GM10847 (cell line): Measurements from ENCODE around the gene DDX18.

Experiments used
- POLR2A ChIP-seq: IDR thresholded peaks from 2 replicates; pipeline ENCODE4 v1.6.1; 2011; ENCODE audit not compliant: insufficient read length; ENCODE audit errors: extremely low read depth

DDX18 gene

GRCh38 chr2:117859532-117859911, 45.0 kb downstream of the DDX18 start:
- TF ChIP-seq POLR2A = no peak

- no peak for TF ChIP-seq POLR2A
Observed at GRCh38 chr2:117859924-117860647, 45.6 kb downstream of the DDX18 start.

- no peak for TF ChIP-seq POLR2A
Observed at GRCh38 chr2:117862459-117862858, 48.0 kb downstream of the DDX18 start.

- TF ChIP-seq POLR2A = no peak
Observed at GRCh38 chr2:117875786-117876185, 61.3 kb downstream of the DDX18 start.

- TF ChIP-seq POLR2A = no peak
Observed at GRCh38 chr2:117879003-117879402, 64.5 kb downstream of the DDX18 start.
